ENCODE measurements around the gene COPZ2.

GRCh38 chr17:48071654-48072053 is 34.1 kb upstream of the COPZ2 start:
- no peak for TF ChIP-seq POLR2A (IDR thresholded peaks at IDR 0.05; ENCODE audit: low read length)
- no peak for TF ChIP-seq GATA1 (IDR thresholded peaks at IDR 0.05; ENCODE audit: low read depth, low read length)

Measured in erythroblast (primary cell).